GM21576 (cell line): ENCODE results near the gene RBM19.

Experiments used
- ATAC-seq: cut with Tn5 transposase; IDR thresholded peaks from one replicate; pipeline ENCODE4 v1.9.1; 2021; ENCODE audit warnings: mild to moderate bottlenecking, moderate library complexity; ENCODE audit not compliant: unreplicated experiment

The RBM19 gene

GRCh38 chr12:113887906-113888305 lies 78.2 kb downstream of the RBM19 start:
- ATAC-seq, result no peak

- ATAC-seq, result no peak
These were observed 79.4 kb downstream of the RBM19 start for GRCh38 chr12:113886721-113887120.

- no peak for ATAC-seq
These were observed 81.7 kb downstream of the RBM19 start for GRCh38 chr12:113884392-113884791.

GRCh38 chr12:113882690-113883089 lies 83.4 kb downstream of the RBM19 start:
- ATAC-seq, result no peak

GRCh38 chr12:113880988-113881962 lies 84.8 kb downstream of the RBM19 start:
- ATAC-seq, result no peak

- ATAC-seq, result no peak
These were observed 85.8 kb downstream of the RBM19 start for GRCh38 chr12:113880326-113880725.

GRCh38 chr12:113879658-113880057 lies 86.5 kb downstream of the RBM19 start:
- ATAC-seq, result no peak

- ATAC-seq, result no peak
These were observed 88.5 kb downstream of the RBM19 start for GRCh38 chr12:113877607-113878006.

- ATAC-seq, result no peak
These were observed 90.0 kb downstream of the RBM19 start for GRCh38 chr12:113876160-113876559.

GRCh38 chr12:113875691-113876090 lies 90.4 kb downstream of the RBM19 start:
- ATAC-seq, result no peak

GRCh38 chr12:113874999-113875561 lies 91.0 kb downstream of the RBM19 start:
- no peak for ATAC-seq

- no peak for ATAC-seq
These were observed 91.8 kb downstream of the RBM19 start for GRCh38 chr12:113874326-113874725.

- no peak for ATAC-seq
These were observed 92.4 kb downstream of the RBM19 start for GRCh38 chr12:113873740-113874139.

GRCh38 chr12:113870890-113871289 lies 95.2 kb downstream of the RBM19 start:
- no peak for ATAC-seq

- ATAC-seq, result no peak
These were observed 96.1 kb downstream of the RBM19 start for GRCh38 chr12:113870035-113870434.

- no peak for ATAC-seq
These were observed 97.8 kb downstream of the RBM19 start for GRCh38 chr12:113868365-113868764.

- ATAC-seq, result no peak
These were observed 98.9 kb downstream of the RBM19 start for GRCh38 chr12:113867258-113867657.

- no peak for ATAC-seq
These were observed 99.6 kb downstream of the RBM19 start for GRCh38 chr12:113866496-113866895.

- ATAC-seq, result no peak
These were observed 102.7 kb downstream of the RBM19 start for GRCh38 chr12:113863455-113863845.

GRCh38 chr12:113862590-113863454 lies 103.3 kb downstream of the RBM19 start:
- ATAC-seq, result no peak

GRCh38 chr12:113861708-113862312 lies 104.3 kb downstream of the RBM19 start:
- ATAC-seq, result no peak
